ENCODE results near the gene PRPF40A.
A peak's percentile ranks its signal among the peaks of the same experiment; 100 is the strongest.

The PRPF40A gene

DNA sequence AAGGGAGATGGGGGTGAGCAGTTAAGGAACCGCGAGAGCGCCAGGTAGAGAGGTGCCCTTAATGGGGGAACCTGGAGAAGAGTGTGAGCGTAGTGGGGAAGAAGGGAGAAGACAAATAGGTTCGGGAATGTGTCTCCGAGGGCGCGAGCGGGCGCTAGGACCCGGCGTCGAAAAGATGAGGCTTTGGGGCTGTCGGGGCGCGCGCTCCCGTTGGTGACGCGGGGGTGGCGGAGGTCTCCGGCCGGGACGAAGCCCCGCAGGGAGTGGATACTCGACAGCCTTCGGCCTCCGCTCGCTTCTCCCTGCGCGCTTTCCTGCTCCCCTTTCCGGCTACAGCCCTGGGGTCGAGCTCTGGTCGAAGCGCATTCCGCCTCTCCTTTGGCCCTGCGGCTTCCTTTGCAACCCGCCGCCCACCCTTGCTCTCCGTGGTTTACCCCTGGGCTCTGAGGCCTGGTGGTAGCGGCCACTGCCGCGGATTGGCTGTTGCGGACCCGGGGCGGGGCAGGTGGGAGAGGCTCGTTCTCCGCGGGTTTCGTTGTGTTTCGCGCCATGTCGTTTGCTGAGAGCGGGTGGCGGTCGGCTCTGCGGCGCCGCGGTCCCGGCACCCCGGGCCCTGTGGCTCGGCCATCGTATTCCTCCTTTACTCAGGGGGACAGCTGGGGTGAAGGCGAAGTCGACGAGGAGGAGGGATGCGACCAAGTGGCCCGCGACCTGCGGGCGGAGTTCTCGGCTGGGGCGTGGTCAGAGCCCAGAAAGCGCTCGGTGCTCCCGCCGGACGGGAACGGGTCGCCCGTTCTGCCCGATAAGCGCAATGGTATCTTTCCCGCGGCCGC is 1.0 kb upstream of the PRPF40A start, which contains the start of gene ARL6IP6:
Gene ARL6IP6 (plus strand): TSS at position 545 of the 833 bp plus-strand sequence. CDS start 5 bp downstream, at position 550.
- DNase-seq (ENCODE audit: low spot score): peak; percentile 91

DNA sequence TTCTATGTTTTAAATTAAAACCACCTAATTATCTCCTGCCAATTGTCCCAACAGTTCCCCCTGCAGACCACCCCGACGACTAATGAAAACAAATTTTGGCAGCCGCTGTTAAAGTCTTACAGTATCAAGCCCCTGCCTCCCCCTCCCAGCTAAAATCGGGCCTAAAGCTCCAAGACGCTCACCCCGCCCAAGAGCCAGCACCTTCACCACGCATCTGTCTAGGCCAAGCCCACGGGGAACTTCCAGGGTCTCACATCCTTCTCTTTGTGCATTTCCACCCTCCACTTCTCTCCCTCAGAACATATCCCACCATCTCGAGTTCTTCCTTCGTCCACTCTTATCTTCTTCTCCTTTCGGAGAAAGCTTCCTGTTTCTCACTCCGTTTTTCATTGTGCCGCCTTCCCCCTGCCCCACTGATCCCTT is 445 bp downstream of the PRPF40A start:
- DNase-seq (ENCODE audit: low spot score): no peak

DNA sequence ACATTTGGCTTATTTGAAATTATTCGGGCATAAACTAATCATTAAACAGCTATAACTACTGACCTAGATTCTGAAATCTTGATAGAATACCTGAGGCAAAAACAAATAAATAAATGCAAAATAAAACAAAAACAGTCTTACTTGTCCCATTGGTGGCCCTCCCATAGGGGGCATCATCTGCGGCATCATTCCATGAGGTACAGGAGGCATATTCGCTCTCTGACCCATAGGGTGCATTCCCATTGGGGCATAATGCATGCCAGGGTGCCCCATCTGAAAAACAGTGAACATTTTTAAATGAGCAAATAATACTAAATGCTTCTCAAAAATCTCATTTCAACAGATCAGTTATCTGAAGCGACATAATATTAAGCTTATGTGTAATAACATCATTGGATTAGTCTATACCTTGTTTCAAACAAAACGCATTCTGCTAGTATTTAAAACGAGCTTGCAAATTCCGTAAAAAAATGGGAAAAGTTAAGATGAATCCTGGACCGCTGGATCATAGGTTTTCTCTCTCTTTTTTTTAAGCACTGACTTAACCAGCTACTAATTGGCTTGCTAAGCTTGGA is 1.3 kb downstream of the PRPF40A start:
- peak; percentile 16 for DNase-seq (ENCODE audit: low spot score)

DNA sequence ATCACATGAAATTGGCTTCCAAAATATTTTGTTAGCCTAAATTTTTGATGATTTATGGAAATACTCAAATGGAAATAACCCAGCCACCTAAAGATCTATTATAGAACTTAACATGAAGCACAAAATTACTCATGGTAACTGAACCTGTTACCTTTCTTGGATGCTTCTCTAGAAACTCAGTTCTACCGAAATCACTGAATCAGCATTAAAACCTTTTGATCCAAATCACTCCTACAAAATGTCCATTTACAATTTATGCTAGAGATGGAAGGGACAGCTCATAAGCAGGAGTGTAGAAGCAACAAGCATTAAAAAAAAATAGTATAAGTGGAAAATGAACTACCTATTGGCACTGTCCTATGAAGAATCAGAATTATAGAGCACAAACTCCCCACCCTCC is 2.1 kb downstream of the PRPF40A start:
- DNase-seq (ENCODE audit: low spot score): no peak

DNA sequence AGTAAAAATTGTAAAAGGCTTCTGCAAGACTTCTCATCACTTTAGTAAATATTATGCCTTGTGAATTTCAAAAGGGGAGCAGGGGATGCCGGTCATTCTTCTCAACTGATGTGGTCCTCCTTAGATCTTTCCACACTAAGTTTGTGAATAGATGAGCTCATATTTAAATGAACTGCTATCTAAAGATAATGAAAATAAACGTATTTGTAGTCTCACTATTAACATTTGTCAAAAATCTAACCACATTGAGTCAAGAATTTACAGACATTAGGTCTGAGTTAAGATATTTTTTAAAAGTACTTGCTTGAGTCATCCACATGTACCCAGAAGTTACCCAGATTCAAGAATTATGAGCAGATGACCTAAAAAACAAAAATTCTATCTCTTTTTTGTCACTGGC is 6.5 kb downstream of the PRPF40A start:
- DNase-seq (ENCODE audit: low spot score): no peak

DNA sequence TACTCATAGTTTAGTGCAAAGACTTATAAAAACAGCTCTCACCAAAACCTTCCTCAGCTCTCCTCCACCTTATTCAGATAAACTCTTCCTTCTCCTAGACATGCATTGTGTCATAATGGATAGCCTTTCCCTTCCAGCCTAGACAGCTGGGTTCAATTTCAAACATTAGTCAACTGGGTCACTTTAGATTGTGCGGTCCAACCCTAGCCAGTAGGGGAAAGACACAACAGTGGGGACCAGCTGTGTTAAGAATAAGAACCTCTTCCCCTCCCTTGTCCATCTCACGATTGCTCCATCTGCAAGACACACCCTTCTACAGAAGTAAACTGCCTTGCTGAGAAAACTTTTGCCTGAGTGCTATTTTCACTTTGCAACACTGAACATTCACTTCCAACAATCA is 8.5 kb downstream of the PRPF40A start:
- no peak for DNase-seq (ENCODE audit: low spot score)

DNA sequence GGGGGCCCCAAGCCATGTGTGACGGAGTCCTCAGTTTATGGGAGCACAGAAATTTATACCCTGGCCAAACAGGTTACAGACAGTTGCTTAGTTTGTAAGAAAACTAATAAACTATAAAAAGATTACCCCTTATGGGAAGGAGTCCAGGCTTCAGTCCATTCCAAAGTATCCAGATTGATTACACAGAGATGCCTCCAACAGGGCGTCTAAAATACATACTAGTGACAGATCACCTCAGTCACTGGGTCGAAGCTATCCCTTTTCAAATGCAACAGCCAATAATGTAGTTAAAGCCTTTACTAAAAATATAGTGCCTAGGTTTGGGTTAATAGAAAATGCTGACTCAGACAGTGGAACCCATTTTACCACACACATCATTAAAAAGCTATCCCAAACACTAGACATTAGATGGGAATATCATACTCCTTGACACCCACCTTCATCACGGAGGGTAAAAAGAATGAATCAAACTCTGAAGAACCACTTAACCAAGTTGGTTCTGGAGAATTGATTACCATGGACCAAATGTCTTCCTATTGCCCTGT is 10.7 kb downstream of the PRPF40A start:
- no peak for DNase-seq (ENCODE audit: low spot score)

DNA sequence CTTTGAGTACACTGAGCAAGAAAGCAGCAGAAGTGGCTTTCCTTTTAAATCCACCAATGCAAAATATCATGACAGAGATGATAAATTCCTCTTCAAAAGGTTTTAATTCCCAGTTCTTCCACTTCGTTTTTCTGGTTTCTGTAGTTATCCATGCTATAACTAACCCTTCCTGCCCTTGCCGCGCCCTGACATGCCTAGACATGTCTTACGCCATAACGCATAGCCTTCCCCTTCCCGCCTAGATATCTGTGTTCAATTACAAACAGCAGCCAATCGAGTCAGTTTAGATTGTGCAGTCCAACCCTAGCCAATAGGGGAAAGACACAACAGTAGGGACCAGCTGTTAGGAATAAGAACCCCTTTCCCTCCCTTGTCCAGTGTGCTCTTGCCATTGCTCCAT is 16.1 kb downstream of the PRPF40A start:
- DNase-seq (ENCODE audit: low spot score): no peak

DNA sequence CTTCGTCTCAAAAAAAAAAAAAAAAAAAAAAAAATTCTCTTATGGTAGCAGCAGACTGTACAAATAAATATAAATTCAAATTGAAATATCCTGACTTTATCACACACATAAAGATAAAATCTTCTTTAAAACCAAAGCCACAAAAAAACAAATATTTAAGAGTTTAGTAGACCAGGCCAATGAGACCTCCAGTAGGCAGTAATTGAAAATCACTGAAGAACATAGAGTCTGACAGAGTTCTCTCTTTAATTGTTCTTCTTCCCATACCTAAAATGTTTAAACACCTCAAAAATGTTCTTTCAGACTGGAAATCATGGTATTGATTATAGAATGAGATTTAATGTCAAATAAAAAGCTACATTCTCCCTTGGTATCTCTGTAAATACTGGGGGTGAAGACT is 20.8 kb downstream of the PRPF40A start:
- peak; percentile 7 for DNase-seq (ENCODE audit: low spot score)

DNA sequence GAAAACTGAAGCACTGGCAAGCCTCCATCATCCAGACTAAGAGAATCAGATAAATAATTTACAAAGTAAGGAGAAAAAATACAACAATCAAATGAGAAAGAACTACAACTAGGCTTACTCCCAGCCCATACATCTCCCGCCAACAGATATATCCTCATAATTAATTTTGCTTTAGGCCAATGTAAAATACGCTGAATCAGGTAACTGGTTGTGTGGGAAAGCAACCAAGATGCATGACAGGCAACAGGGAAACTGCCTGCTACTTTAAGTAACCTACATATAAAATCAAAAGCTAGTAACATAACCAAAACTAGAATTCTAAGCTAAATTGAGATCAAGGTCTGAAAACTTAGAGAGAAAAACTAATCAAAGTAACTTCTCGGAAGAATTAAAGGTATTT is 21.5 kb downstream of the PRPF40A start:
- DNase-seq (ENCODE audit: low spot score): no peak

DNA sequence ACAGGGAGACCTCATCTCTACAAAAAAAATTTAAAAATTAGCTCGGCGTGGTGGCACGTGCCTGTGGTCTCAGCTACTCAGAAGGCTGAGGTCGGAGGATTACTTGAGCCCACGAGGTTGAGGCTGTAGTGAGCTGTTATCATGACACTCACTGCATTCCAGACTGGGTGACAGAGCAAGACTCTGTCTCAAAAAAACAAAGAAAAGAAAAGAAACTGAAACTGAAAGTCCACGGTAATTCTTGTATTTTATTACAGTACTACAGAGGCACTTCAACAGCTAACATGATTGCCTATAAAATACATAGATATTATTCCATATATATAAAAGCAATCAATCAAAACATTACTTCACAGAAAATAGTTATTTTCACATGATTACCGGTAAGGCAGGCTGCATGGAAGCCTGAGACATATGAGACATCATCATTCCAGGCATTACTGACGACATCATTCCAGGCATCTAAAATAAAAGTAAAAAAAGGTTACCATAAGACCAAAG is 23.1 kb downstream of the PRPF40A start:
- peak; percentile 30 for DNase-seq (ENCODE audit: low spot score)

DNA sequence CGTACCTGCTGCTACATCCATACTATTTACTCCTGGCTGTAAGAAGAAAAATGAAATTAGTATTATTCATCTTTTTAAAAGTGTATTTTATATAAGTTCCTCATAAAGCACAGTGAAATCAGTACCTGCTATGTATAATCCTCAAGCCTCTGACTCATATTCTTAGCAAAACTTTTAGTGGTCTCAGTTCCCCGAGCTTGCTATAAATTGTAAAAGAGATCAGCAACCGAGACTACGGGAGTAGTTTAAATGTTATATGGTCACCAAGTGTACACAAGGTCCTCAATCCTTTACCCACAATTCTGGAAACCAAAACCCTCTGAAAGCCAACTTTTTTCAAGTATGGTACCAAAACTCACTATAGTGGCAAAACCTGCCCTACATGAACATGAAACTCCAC is 24.2 kb downstream of the PRPF40A start:
- no peak for DNase-seq (ENCODE audit: low spot score)

DNA sequence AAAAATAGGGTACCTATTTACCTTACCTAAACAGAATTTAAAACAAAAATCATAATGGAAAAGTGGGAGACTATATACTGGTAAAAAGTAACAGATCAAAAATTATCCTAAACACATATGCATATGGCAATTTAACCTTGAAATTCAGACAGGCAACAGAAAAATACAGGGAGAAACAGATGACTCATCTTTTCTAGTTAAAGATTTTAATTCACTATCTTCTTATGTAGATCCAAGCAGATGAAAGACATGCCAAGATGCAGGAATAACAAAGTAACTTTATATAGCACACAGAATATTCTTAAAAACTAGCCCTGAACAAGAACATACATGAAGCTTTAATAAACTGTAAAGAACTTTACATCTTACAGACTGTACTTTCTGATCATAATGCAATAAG is 30.9 kb downstream of the PRPF40A start:
- peak; percentile 8 for DNase-seq (ENCODE audit: low spot score)

DNA sequence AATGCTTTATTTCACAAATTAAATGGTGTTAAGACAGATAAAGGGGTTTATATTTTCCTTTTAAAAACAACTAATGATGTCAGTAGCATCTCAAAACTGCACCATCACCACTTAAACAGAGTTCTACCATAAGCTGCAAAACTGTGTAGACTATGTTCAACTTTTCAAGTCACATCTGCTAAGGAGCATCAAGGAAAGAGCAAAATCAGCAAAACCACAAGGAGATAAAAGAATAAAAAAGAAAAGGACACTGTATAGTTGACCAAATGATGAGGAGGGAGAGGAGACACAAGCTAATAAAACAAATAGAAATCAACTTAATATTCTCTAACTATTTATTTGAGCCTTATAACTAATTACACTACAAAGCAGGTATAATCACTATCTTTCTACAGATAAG is 33.9 kb downstream of the PRPF40A start:
- DNase-seq (ENCODE audit: low spot score): no peak

DNA sequence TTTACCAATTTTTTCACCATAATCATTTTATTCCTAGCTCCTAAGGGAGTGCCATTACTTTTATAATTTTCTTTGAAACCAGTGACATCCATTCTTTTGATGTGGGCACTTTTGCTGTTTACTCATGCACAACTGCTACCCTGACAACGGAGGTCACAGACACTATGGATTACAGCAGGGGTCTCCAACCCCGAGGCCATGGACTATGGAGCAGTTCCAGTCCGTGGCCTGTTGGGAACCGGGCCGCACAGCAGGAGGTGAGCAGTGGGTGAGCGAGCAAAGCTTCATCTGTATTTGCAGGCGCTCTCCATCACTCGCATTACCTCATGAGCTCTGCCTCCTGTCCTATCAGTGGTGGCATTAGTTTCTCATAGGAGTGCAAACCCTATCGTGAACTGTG is 34.6 kb downstream of the PRPF40A start:
- DNase-seq (ENCODE audit: low spot score): no peak

DNA sequence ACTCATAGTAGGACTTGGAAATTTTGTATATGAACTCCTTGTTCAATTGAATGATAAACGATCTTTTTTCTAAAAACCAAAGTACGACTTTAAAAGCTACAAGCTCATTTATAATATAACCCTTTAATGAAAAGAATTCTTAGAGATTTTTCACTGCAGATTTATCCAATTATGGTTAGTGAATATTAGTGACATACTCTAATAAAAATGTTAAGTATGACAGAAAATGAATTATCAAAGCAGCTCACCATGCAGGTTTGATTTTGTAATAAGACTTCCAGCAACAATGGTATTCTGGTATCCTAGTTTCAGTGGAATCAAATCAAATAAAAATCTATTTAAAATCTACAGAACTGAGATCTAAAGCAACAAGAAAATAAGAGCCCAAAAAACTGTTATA is 38.5 kb downstream of the PRPF40A start:
- DNase-seq (ENCODE audit: low spot score): no peak

DNA sequence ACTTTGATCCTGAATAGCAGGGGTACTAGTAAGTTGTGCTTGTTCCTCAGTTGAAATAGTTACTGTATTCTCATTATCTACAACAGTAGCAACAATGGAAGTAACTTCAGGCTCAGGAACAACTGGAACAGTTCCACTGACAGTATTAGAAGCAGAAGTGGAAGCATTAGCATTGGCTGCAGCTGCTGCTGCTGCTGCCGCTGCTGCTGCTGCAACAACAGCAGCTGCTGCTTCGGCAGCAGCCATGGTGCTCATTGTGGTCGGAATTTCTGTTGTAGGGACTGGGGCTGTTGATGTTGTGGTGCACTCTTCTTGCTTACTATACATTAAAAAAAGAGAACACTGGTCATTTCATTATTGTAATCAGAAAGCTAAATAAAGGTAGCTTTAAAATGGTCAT is 40.8 kb downstream of the PRPF40A start:
- no peak for DNase-seq (ENCODE audit: low spot score)

DNA sequence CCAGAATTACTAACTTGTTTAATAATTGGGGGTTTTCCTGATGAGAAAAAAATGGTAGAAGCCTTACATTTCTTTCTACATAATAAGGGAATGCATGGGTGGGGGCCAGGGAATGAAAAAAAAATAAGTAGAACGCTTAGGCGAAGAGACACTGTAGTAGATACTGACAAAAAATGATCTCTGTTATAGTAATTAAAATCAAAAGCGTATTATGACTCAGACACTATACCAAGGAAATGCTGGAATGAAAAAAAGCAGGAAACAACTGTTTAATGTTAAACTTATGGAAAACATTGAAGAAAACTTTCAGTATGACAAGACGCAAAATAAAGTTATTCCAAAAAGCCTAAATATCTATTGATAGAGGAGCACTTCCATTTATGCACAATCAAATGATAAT is 42.9 kb downstream of the PRPF40A start:
- DNase-seq (ENCODE audit: low spot score): no peak

DNA sequence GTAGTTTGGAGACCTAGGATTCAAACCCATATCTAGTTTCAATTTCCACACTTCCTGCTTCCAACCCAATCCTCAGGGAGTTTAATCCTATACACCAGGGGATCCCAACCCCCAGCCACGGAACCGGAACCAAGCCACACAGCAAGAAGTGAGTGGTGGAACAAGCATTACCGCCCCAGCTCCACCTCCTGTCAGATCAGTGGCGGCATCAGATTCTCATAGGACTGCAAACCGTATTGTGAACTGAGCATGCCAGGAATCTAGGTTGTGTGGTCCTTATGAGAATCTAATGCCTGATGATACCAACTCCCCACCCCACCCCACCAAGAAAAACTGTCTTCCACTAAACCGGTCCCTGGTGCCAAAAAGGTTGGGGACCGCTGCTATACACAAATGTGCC is 52.5 kb downstream of the PRPF40A start:
- DNase-seq (ENCODE audit: low spot score): no peak

DNA sequence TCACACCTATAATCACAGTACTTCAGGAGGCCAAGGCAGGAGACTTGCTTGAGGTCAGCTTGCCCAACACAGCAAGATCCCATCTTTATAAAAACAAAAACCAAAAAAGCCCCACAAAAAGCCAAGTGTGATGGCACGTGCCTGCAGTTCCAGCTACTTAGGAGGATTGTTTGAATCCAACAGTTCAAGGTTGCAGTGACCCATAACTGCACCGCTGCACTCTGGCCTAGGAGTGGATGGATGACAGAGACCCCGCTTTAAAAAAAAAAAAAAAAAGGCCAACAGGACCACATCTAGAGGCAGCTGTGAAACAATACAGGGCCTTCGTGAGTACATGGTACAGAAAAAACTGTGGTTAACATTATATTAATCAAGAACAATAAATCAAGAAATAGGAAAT is 56.2 kb downstream of the PRPF40A start:
- no peak for DNase-seq (ENCODE audit: low spot score)

DNA sequence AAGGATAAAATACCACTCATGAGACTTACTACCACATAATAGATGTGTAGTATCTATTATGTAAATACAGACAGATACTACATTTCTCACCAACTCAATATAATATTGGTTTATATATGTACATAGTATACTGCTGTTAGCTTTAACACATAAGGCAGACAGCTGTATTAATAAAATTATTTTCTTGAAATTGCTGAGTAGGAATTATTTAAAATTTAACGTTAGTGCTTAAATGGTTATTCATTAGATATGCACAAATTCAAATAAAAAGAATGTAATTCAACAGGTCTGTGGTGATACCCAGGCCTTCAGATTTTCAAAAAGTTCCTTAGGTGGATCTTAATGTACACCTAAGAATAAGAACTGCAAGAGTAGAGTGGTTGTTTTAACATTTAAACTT is 59.0 kb downstream of the PRPF40A start:
- DNase-seq (ENCODE audit: low spot score): no peak

DNA sequence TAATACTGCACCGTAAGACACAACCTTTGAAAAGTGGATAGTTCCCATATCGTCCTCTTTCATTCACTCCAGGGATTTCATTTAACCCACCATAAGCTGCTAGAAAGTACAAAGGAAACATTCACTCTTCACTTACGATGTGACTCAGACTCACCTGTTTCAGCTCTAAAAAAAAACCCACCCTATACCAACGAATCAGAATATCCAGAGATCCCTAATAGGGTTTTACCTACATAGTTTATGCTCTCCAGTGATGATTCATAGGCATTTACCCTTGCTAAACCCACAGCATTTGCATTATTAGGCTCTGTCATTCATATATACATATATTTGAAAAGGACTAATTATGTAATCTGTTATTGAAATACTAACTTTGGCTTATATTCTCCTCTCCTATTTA is 60.2 kb downstream of the PRPF40A start:
- DNase-seq (ENCODE audit: low spot score): no peak

DNA sequence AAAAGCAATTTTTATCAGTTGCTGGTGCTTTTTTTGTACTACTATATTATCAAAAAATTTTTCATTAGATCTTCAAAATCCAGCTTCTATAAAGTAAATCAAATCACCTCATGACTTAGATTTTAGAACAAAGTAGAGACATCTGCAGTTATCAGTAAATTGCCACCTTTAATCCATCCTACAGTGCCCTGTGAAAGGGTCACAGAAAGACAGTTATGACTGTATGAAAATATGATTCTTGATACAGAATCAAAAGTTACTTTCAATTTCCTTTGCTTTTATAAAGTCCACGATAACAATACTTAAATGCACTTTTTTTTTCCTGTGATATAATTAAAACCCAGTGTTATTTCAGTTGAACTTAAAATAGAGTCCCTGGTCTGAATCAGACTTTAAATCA is 61.4 kb downstream of the PRPF40A start:
- DNase-seq (ENCODE audit: low spot score): no peak
